Hematopoietic multipotent progenitor cell (in vitro differentiated cells): ENCODE data around the gene MEX3C. TPM values are rescaled to one million over a fixed set of nuclear protein-coding genes. Genes with fewer than 3 reads are reported as not detected.

Experiments used
- total RNA-seq: library from RNA; depleted of rRNA; stranded (reverse); fragments of >200 nt; gene quantifications from one replicate; pipeline ENCODE4 v1.2.3, GENCODE V29; 2012

MEX3C gene
- total RNA-seq, 1 donor = 41.7 TPM

Other genes starting within 250 kb of the MEX3C start
- gene ELAC1, start 229.6 kb downstream of the MEX3C start, total RNA-seq = 5.9 TPM
- 163 TPM for gene SMAD4, start 167.5 kb downstream of the MEX3C start, total RNA-seq